ENCODE data around the gene SLCO1A2.

The SLCO1A2 gene

GRCh38 chr12:21219206-21219605 is 115.5 kb downstream of the SLCO1A2 start:
- Histone ChIP-seq H3K4me3 (ENCODE audit: low read length in 2 of 2) (no peak overlapping the region), H3K27me3 (ENCODE audit: control insufficient read depth in 3 of 3, insufficient read depth in 3 of 3, low read depth in 1 of 3, low read length in 3 of 3) (no peaks in the 10 kb centered on the region), H4K8ac (ENCODE audit: low read depth, low read length) (no peak overlapping the region), H2BK15ac (ENCODE audit: low read length) (no peak overlapping the region), H3K27ac (replicated peaks; ENCODE audit: low read length) (no peak overlapping the region), H3K4me2 (ENCODE audit: insufficient read depth, low read length, poor library complexity, severe bottlenecking) (no peak overlapping the region), H2BK120ac (ENCODE audit: low read depth, low read length) (no peak overlapping the region), H3K18ac (ENCODE audit: low read length) (no peak overlapping the region), H2AK5ac (ENCODE audit: low read depth, low read length) (no peak overlapping the region), H4K91ac (ENCODE audit: low read depth, low read length, poor library complexity) (no peak overlapping the region), H2BK12ac (ENCODE audit: low read length) (no peak overlapping the region), H2AFZ (ENCODE audit: low read length) (no peak overlapping the region), H3K4ac (ENCODE audit: low read length) (no peak overlapping the region), H3K9ac (ENCODE audit: low read depth, low read length, poor library complexity) (no peak overlapping the region), H2BK5ac (ENCODE audit: low read length) (no peak overlapping the region), H3K23ac (ENCODE audit: low read depth, low read length, poor library complexity) (no peak overlapping the region), H3K79me1 (ENCODE audit: low read depth, low read length) (no peaks in the 10 kb centered on the region), H3K36me3 (replicated peaks in 1 of 2; ENCODE audit: control insufficient read depth in 2 of 2, insufficient read depth in 2 of 2, low read length in 2 of 2) (no peaks in the 10 kb centered on the region), H3K14ac (ENCODE audit: low read length) (no peak overlapping the region), H3K4me1 (ENCODE audit: control insufficient read depth in 2 of 2, insufficient read depth in 1 of 2, low read depth in 1 of 2, low read length in 2 of 2) (no peaks in the 10 kb centered on the region), H3K9me3 (replicated peaks in 1 of 2; ENCODE audit: control insufficient read depth in 2 of 2, insufficient read depth in 1 of 2, low read depth in 1 of 2, low read length in 2 of 2) (no peaks in the 10 kb centered on the region)
- no CpG with 5 or more reads among the region's 2 CpGs for WGBS, 2 donors (ENCODE audit: extremely low coverage in 2 of 2, insufficient read length in 2 of 2, insufficient replicate concordance in 1 of 2)
- DNase-seq (ENCODE audit: low spot score), result no peak
